HG03354 (cell line): ENCODE data around the gene CTNNBIP1.
"Not testable (repeated sequence)": the region's sequence is repeated elsewhere in the genome, so short reads cannot be mapped to it uniquely, and the experiment has no call there.

ENCODE experiments used
- ATAC-seq: cut with Tn5 transposase; IDR thresholded peaks from one replicate; pipeline ENCODE4 v1.9.1; 2021; ENCODE audit warnings: mild to moderate bottlenecking; ENCODE audit not compliant: unreplicated experiment, poor library complexity, severe bottlenecking

The CTNNBIP1 gene

GRCh38 chr1:9817734-9818133 is 92.3 kb downstream of the CTNNBIP1 start:
- no peak for ATAC-seq

GRCh38 chr1:9816199-9816598 is 93.9 kb downstream of the CTNNBIP1 start:
- no peak for ATAC-seq

- no peak for ATAC-seq
Observed at GRCh38 chr1:9815150-9815549, 94.9 kb downstream of the CTNNBIP1 start.

GRCh38 chr1:9814619-9815018 is 95.5 kb downstream of the CTNNBIP1 start:
- no peak for ATAC-seq

- no peak for ATAC-seq
Observed at GRCh38 chr1:9811239-9811966, 98.7 kb downstream of the CTNNBIP1 start.

GRCh38 chr1:9809100-9809510 is 101.0 kb downstream of the CTNNBIP1 start:
- no peak for ATAC-seq

- ATAC-seq: no peak
Observed at GRCh38 chr1:9808459-9808858, 101.6 kb downstream of the CTNNBIP1 start.

- no peak for ATAC-seq
Observed at GRCh38 chr1:9807541-9807940, 102.5 kb downstream of the CTNNBIP1 start.

- ATAC-seq: not testable (repeated sequence)
Observed at GRCh38 chr1:9805972-9806371, 104.1 kb downstream of the CTNNBIP1 start.

- ATAC-seq: no peak
Observed at GRCh38 chr1:9805006-9805508, 105.0 kb downstream of the CTNNBIP1 start.

GRCh38 chr1:9803003-9803918 is 106.8 kb downstream of the CTNNBIP1 start:
- not testable (repeated sequence) for ATAC-seq

GRCh38 chr1:9801909-9802308 is 108.2 kb downstream of the CTNNBIP1 start:
- no peak for ATAC-seq
